Measurements from ENCODE around the gene BCR. TPM values are rescaled to one million over a fixed set of nuclear protein-coding genes. Genes with fewer than 3 reads are reported as not detected.

The BCR gene
- total RNA-seq, 1 donor from 2014 or later: 92.6 TPM

DNA sequence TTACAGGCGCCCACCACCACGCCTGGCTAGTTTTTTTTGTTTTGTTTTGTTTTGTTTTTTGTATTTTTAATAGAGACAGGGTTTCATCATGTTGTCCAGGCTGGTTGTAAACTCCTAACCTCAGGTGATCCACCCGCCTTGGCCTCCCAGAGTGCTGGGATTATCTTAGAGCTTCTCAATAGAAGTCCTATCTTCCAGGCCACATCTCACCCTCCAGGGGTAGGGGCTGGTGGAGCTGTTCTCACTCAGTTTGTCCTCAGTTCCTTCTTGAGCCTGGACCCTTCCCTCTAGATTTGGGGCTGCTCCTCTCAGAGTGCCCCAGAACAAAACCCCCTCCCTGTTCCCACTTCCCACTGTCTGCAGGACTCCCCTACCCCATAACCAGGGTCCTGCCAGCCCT lies 31.3 kb downstream of the BCR start:
- peaks cover 31% of the 10 kb centered on the region for H3K4me1 Mint-ChIP-seq (ENCODE audit: unreplicated experiment)
- H3K4me3 Mint-ChIP-seq (ENCODE audit: unreplicated experiment): no peak overlapping the region
- no peaks in the 10 kb centered on the region for H3K9me3 Mint-ChIP-seq (ENCODE audit: unreplicated experiment)
- H3K27me3 Mint-ChIP-seq (ENCODE audit: unreplicated experiment): peaks cover 2% of the 10 kb centered on the region
- no peak for DNase-seq (ENCODE audit: low spot score)
- H3K36me3 Mint-ChIP-seq (ENCODE audit: low read depth, unreplicated experiment): peaks cover 15% of the 10 kb centered on the region
- TF ChIP-seq, protein P1, sequence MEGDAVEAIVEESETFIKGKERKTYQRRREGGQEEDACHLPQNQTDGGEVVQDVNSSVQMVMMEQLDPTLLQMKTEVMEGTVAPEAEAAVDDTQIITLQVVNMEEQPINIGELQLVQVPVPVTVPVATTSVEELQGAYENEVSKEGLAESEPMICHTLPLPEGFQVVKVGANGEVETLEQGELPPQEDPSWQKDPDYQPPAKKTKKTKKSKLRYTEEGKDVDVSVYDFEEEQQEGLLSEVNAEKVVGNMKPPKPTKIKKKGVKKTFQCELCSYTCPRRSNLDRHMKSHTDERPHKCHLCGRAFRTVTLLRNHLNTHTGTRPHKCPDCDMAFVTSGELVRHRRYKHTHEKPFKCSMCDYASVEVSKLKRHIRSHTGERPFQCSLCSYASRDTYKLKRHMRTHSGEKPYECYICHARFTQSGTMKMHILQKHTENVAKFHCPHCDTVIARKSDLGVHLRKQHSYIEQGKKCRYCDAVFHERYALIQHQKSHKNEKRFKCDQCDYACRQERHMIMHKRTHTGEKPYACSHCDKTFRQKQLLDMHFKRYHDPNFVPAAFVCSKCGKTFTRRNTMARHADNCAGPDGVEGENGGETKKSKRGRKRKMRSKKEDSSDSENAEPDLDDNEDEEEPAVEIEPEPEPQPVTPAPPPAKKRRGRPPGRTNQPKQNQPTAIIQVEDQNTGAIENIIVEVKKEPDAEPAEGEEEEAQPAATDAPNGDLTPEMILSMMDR (IDR thresholded peaks at IDR 0.05; ENCODE audit: unreplicated experiment): no peak
- H3K27ac Mint-ChIP-seq (ENCODE audit: unreplicated experiment): no peak overlapping the region

DNA sequence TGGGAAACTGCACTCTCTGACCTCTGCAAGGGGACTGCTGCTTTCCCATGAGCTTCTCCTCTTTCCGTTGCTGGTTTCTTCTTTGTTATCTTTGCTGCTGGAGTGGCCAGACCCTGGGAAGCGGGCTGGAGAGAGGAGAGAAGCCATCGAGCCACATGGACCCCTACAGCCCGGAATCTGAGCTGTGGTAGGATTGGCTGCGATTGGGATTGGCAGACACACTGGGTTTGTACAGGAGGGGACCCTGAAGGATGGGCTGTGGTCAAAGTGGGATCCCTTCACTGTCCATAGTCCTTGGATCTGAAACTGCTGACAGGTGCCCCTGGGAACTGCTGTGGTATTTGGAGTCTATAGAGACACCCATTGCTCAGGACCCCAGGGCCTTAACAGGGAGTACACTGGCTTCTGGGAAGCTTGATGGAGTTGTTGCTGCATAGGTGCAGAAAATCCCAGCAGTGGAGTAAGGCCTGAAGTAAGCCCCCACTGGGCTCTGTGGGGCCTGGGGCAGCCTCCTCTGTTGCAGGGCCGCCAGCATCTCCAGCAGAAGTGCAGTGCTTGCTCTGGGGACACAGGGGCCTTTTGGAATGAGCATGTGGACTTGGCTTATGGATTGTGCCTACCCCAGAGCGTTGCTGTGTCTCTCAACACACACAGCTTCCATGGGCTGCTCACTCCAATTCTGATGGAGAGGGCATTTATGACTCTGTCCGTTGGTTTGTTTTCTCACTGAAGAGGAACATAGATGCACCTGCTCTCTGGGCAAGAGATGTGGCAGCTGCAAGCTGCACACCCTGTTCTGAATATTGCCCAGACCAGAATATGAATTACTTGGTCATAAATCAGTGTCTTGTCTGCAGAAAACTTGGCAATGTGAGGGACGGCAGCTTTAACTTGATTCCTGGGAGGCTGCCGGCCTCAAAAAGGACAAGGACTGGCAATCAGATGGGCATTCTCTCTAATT lies 32.0 kb downstream of the BCR start:
- TF ChIP-seq, protein P1 (IDR thresholded peaks at IDR 0.05; ENCODE audit: unreplicated experiment): no peak
- no peak overlapping the region for H3K27ac Mint-ChIP-seq (ENCODE audit: unreplicated experiment)
- H3K27me3 Mint-ChIP-seq (ENCODE audit: unreplicated experiment): peaks cover 2% of the 10 kb centered on the region
- H3K4me3 Mint-ChIP-seq (ENCODE audit: unreplicated experiment): no peak overlapping the region
- no peaks in the 10 kb centered on the region for H3K9me3 Mint-ChIP-seq (ENCODE audit: unreplicated experiment)
- peaks cover 13% of the 10 kb centered on the region for H3K36me3 Mint-ChIP-seq (ENCODE audit: low read depth, unreplicated experiment)
- H3K4me1 Mint-ChIP-seq (ENCODE audit: unreplicated experiment): peaks cover 38% of the 10 kb centered on the region
- DNase-seq (ENCODE audit: low spot score): no peak

DNA sequence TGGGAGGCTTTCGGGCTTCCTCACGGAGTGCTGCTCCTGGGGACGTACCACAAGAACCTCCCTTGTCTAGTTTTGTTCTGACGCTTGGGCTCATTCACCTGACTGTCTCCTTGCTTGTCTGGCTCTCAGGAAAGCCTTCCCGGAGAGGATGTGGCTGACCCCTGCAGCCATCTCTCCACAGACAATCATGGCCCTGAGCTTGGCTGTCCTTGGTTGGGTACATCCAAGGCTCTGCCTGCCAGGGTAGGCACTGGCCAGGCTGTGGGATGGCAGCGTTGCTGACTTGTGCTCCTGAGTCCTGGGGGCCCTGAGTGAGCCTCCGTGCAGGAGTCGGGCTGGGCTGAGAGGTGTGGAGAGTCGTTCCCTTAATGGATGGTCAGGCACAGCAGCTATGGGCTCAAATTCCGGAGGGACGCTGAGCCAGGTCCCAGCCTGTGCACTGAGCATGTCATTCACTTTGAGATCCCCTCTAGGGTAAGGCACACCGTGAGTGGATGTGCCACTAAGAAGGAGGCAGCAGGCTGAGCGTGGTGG lies 32.8 kb downstream of the BCR start:
- H3K4me3 Mint-ChIP-seq (ENCODE audit: unreplicated experiment): no peak overlapping the region
- peaks cover 13% of the 10 kb centered on the region for H3K36me3 Mint-ChIP-seq (ENCODE audit: low read depth, unreplicated experiment)
- no peak overlapping the region for H3K27ac Mint-ChIP-seq (ENCODE audit: unreplicated experiment)
- H3K27me3 Mint-ChIP-seq (ENCODE audit: unreplicated experiment): peaks cover 2% of the 10 kb centered on the region
- H3K9me3 Mint-ChIP-seq (ENCODE audit: unreplicated experiment): no peaks in the 10 kb centered on the region
- DNase-seq (ENCODE audit: low spot score): no peak
- TF ChIP-seq, protein P1 (IDR thresholded peaks at IDR 0.05; ENCODE audit: unreplicated experiment): no peak
- peaks cover 46% of the 10 kb centered on the region for H3K4me1 Mint-ChIP-seq (ENCODE audit: unreplicated experiment)

- peaks cover 53% of the 10 kb centered on the region for H3K4me1 Mint-ChIP-seq (ENCODE audit: unreplicated experiment)
- no peak overlapping the region for H3K27ac Mint-ChIP-seq (ENCODE audit: unreplicated experiment)
- H3K4me3 Mint-ChIP-seq (ENCODE audit: unreplicated experiment): no peak overlapping the region
- peaks cover 12% of the 10 kb centered on the region for H3K36me3 Mint-ChIP-seq (ENCODE audit: low read depth, unreplicated experiment)
- TF ChIP-seq, protein P1 (IDR thresholded peaks at IDR 0.05; ENCODE audit: unreplicated experiment): no peak
- no peaks in the 10 kb centered on the region for H3K9me3 Mint-ChIP-seq (ENCODE audit: unreplicated experiment)
- peaks cover 7% of the 10 kb centered on the region for H3K27me3 Mint-ChIP-seq (ENCODE audit: unreplicated experiment)
- no peak for DNase-seq (ENCODE audit: low spot score)
Measured at GRCh38 chr22:23213581-23214334, 33.4 kb downstream of the BCR start.

Data from endothelial cell (in vitro differentiated cells).